HG02981 (cell line): ENCODE results near the gene TRHDE.

Experiments
- ATAC-seq: cut with Tn5 transposase; IDR thresholded peaks from one replicate; pipeline ENCODE4 v1.9.1; 2021; ENCODE audit warnings: mild to moderate bottlenecking, moderate library complexity; ENCODE audit not compliant: unreplicated experiment

TRHDE gene

GRCh38 chr12:72442217-72442616 is 170.0 kb downstream of the TRHDE start:
- no peak for ATAC-seq

DNA sequence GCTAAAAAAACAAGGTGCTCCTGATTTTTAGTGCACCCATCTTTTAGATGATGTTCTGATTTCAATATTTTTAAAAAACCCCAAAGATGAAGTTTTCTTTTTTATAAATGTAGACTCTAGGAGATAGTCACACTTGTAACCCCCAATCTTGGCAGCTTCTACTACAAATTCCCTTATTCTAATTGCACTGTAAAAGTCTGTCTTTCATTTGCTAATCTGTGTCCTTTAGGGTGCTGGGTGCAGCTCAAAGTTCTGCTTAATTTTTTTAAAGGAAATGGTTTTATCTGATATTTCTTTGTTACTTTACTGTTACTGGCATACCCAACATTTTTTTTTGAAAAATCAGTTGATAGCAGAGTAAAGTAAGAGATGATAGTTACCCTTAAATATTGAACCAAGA is 172.0 kb downstream of the TRHDE start:
- ATAC-seq, result no peak

- ATAC-seq, result no peak
Observed at GRCh38 chr12:72444566-72444965, 172.4 kb downstream of the TRHDE start.

- no peak for ATAC-seq
Observed at GRCh38 chr12:72448089-72448488, 175.9 kb downstream of the TRHDE start.

DNA sequence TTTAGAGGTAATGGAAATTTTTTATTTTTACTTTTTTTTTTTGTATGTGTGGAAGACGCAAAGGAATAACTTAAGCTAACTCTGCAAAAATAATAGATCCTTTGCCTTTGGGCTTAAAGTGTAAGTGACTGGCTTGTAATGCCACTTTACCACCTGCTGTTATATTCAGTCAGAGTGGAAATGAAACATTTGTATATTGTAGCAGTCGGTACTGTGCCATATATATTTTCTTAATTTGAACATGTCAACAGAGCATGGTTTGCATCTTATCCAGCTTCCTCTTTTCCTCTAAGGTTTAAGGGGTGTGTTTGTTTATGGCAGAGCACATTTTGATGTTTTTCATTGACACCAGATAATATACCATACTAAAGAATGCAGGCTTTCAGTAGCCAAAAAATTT is 176.6 kb downstream of the TRHDE start:
- no peak for ATAC-seq

- ATAC-seq, result no peak
Observed at GRCh38 chr12:72453066-72453465, 180.9 kb downstream of the TRHDE start.

DNA sequence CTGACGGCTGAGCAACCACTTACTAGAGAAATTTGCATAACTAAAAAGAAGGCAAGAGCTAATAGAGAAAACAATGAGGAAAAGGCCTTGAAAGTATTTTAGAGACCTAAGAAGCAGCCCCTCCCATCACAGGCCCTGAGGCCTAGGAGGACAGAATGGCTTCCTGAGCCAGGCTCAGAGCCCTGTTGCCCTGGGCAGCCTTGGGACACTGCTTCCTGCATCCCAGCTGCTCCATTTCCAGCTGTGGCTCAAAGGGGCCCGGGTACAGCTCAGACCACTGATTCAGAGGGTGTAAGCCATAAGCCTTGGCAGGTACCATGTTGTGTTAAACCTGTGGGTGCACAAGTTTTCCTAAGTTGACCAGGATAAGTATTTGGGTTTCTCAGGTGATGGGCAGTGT is 181.4 kb downstream of the TRHDE start:
- ATAC-seq, result no peak

DNA sequence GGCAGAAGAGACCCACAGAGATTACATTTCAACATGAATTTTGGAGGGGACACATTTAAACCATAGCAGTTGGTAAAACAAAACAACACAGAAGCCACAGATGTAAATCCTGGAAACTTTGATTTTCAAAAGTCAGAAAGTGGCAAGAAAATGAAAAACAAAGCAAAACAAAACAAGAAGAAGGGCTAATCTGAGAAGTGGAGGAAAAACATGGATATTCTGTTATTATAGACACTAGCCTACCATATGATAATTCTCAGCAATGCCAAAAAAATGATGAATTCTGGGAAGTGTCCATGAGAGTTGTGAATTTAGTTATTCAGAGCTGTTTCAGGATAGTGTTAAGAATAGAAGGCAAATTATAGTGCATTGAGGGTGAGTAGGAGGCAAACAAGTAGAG is 192.3 kb downstream of the TRHDE start:
- ATAC-seq, result no peak

DNA sequence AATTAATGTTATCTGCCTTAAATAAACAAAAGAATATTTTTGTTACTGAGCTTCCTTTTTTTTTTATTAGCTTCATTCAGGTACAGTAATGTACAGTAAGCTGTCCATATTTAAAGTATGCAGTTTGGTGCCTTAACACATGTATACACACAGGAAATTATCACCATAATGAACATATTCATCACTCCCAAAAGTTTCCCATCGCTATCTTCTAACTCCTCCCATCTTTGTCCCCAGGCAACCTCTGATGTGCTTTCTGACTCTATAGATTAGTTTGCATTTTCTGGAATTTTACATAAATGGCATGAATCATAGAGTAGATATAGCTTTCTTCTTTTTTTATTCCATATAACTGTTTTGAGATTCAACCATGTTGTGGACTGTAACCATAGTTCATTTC is 193.0 kb downstream of the TRHDE start:
- no peak for ATAC-seq

GRCh38 chr12:72465940-72466630 is 193.9 kb downstream of the TRHDE start:
- ATAC-seq, result no peak

DNA sequence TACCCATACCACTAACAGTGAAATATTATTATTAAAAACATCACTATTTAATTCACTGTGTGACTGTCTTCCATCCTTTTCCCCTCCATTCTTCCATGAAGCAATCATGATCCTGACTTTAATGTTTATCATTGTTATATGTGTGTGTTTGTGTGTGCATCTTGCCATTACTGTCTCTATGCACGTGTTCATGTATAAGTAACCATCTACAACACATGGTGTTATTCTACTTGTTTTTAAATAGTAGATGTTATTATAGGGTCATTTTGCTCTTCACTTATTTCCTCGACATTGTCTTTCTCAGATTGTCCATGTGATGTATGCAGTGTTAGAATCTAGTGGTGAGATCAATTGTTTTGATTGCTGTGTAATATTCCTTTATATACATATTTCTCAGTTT is 195.8 kb downstream of the TRHDE start:
- ATAC-seq, result no peak

DNA sequence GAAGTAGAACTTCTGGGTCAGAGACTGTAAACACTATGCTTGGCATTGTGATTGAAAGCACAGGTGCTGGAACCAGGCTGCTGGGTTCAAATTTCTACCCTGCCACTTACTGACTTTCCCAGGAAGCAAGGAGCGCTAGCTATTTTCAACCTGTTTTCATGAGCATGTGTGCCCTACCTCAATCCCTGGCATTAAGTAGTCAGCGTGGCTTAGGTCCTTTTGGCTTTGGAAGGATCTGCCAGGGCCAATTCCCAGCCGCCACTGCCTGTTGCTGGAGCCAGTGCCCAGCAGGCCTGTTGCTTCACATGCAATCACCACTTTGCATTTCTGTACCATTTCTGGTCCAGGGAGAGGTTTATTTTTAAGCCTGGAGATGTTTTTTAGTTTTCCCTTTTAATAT is 196.3 kb downstream of the TRHDE start:
- ATAC-seq, result no peak

GRCh38 chr12:72471806-72472205 is 199.6 kb downstream of the TRHDE start:
- ATAC-seq, result no peak

- no peak for ATAC-seq
Observed at GRCh38 chr12:72472350-72472749, 200.2 kb downstream of the TRHDE start.

DNA sequence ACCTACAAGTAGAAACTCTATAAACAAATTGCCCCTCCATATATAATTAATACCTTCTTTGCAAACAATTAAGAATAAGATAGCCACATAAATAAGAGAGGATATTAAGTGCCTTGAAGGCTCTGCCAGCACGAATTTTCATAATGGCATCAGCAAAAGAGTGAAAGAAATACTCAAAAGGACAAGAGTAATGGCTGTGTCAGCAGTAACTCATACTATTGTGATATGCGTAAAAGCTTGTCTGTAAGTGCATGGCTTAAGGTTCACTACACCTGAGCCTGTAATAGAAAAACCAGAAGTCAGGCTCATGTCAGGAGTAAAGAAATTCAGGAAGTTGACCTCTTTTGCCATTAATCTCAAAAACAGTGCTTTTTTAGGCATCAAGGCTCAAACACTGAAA is 204.1 kb downstream of the TRHDE start:
- no peak for ATAC-seq

DNA sequence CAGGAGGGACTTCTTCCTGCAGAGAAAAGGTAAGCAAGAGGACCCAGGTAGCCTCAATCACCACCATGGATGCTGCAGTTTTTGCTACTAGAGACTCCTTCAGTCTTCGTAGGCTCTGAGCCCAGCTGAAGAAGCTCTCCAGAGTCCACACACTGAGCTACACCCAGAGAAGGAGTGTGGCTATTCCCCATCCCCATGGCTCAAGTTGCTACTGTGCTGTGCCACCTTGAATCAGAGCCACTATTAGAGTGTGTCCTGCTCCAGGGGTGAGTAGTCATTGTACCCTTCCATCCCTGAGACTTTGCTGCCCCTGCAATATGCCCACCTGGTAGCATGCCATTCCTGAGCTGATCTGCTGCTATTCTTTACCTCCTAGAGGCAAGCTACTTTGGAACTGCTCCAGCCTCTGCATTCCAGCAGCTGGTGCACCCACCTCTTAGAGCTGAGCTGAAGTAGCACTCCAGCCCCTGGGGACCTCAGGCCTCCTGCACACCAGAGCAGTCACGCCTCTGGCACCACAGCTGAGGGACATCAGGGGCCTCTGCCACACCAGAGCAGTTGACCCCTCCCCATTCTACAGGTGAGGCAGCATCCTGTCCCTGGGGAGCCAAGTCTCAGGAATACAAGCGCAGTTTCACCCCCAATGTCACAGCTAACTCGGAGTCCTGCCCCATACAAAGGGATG is 213.0 kb downstream of the TRHDE start:
- ATAC-seq, result no peak

DNA sequence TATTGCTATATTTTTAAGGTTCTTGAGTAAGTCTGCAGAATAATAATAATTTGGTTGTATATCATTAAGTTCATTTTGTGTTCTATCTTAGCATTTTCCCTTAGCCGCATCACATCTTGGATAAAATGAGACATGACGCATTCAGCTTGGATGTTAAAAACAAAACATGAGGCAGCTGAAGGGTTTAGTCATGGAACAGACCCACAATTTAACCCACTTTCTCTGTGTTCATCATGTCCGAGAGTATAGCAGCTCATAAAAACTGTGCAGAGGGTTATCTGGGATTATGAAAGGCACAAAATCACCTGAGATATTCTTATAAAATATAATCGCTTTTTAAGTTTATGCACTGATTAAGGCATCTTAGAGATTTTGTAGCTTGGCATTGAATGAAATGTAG is 219.3 kb downstream of the TRHDE start:
- no peak for ATAC-seq

DNA sequence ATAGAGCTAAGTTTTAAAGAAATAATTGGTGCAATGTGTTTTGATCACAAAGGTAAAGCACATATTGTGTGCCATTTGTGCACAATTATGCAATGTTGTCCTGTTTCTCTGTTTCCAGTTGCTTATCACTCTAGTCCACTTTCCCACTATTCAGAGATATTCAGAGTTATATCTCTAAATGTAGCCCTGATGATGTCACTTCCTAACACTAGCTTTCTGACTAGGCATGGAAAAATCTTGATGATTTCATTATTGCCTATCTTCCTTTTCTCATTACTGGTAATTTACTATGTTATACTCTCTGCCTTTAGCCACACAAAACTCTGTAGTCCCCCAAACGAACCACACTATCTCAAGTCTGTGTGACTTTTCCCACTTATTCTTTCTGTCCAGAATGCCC is 221.2 kb downstream of the TRHDE start:
- no peak for ATAC-seq

DNA sequence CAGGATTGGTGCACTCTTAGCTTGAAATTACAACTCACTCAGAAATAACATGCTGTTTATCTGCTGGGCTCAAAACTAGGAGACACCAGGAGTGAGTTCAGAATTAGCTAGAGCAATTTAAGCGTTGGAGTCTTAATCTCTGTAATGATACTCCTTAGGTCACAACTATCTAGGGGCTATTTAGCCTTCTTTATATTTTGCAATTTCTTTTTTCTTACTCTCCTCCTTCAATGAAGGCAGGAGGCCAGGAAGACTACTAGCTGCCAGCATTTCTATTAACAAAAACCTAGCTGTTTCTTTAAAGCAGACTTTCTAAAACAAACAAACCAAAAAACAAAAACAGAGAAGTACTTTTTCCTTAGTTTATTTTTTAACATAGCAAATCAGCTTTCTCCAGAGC is 226.2 kb downstream of the TRHDE start:
- ATAC-seq, result no peak

GRCh38 chr12:72499244-72499643 is 227.1 kb downstream of the TRHDE start:
- no peak for ATAC-seq

DNA sequence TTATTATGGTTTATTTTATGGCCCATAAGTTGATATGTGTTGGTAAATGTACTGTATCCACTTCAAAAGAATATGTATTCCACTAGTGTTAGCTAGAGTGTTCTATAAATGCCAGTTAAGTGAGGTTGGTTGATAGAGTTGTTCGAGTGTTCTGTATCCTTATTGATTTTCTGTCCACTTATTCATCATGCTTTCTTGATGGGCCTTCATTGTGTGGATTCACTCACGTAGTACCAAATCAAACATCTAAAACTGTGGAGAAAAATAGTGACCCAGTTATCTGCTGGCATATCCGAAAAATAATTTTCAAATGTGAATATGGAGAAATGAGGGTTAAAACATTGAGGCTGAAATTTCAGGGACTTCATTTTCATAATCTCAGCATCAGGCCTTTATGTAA is 230.4 kb downstream of the TRHDE start:
- no peak for ATAC-seq

- ATAC-seq, result no peak
Observed at GRCh38 chr12:72505227-72505626, 233.1 kb downstream of the TRHDE start.

DNA sequence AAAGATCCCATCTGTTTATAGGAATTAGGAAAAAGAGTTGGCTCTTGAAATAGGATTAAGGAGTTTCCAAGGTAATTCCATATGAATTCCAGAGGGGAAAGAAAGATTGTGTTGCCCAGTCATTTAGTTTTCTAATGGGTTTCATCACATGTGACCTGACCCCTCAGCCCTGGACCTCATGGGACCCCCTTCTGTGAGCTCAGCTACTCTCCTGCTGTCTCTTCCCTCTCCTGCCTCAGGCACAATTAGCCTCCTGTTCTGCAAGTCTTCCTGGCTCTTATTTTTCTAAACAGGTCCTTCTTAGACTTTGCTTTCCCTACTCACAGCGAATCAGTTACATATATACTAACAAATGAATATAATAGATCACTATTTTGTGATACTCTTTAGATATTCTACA is 237.7 kb downstream of the TRHDE start:
- no peak for ATAC-seq
